ENCODE results near the gene SHANK1.

The SHANK1 gene

GRCh38 chr19:50728084-50728737 is 8.6 kb upstream of the SHANK1 start:
- peak overlapping the region; percentile 42 for H3K4me3 ChIP-seq (ENCODE audit: low read depth, low read length)
- peak overlapping the region; percentile 54 for H3K9ac ChIP-seq (ENCODE audit: low read length)
- no peak overlapping the region for H3K27ac ChIP-seq (ENCODE audit: low read depth, low read length)

GRCh38 chr19:50725911-50726230 is 6.3 kb upstream of the SHANK1 start:
- peaks cover 30% of the 10 kb centered on the region for H3K4me1 ChIP-seq (ENCODE audit: control insufficient read depth, insufficient read depth, low read length)
- no peaks in the 10 kb centered on the region for H3K36me3 ChIP-seq (ENCODE audit: control insufficient read depth, insufficient read depth, low read length)
- peak overlapping the region; percentile 92 for H3K9ac ChIP-seq (ENCODE audit: low read length)
- H3K27ac ChIP-seq (ENCODE audit: low read depth, low read length) = no peak overlapping the region
- H3K27me3 ChIP-seq (ENCODE audit: control insufficient read depth, insufficient read depth, low read length) = peaks cover 36% of the 10 kb centered on the region
- H3K9me3 ChIP-seq (ENCODE audit: control insufficient read depth, insufficient read depth, low read depth, low read length) = no peaks in the 10 kb centered on the region
- H3K4me3 ChIP-seq (ENCODE audit: low read depth, low read length) = peak overlapping the region; percentile 90

More at GRCh38 chr19:50728084-50728737, 8.6 kb upstream of the SHANK1 start:
- no peaks in the 10 kb centered on the region for H3K36me3 ChIP-seq (ENCODE audit: control insufficient read depth, insufficient read depth, low read length)
- peaks cover 21% of the 10 kb centered on the region for H3K4me1 ChIP-seq (ENCODE audit: control insufficient read depth, insufficient read depth, low read length)
- no peaks in the 10 kb centered on the region for H3K9me3 ChIP-seq (ENCODE audit: control insufficient read depth, insufficient read depth, low read depth, low read length)
- H3K27me3 ChIP-seq (ENCODE audit: control insufficient read depth, insufficient read depth, low read length) = peaks cover 13% of the 10 kb centered on the region

GRCh38 chr19:50725218-50725910 is 5.8 kb upstream of the SHANK1 start:
- H3K9ac ChIP-seq (ENCODE audit: low read length) = peak overlapping the region; percentile 92
- no peaks in the 10 kb centered on the region for H3K36me3 ChIP-seq (ENCODE audit: control insufficient read depth, insufficient read depth, low read length)
- H3K27ac ChIP-seq (ENCODE audit: low read depth, low read length) = peak overlapping the region; percentile 63; the same call in 1 of the 2 replicates
- no peaks in the 10 kb centered on the region for H3K9me3 ChIP-seq (ENCODE audit: control insufficient read depth, insufficient read depth, low read depth, low read length)
- peaks cover 31% of the 10 kb centered on the region for H3K4me1 ChIP-seq (ENCODE audit: control insufficient read depth, insufficient read depth, low read length)
- H3K4me3 ChIP-seq (ENCODE audit: low read depth, low read length) = peak overlapping the region; percentile 90
- peaks cover 42% of the 10 kb centered on the region for H3K27me3 ChIP-seq (ENCODE audit: control insufficient read depth, insufficient read depth, low read length)

- Histone ChIP-seq H3K9me3 (ENCODE audit: control insufficient read depth, insufficient read depth, low read depth, low read length) (no peaks in the 10 kb centered on the region), H3K4me1 (ENCODE audit: control insufficient read depth, insufficient read depth, low read length) (peaks cover 35% of the 10 kb centered on the region), H3K27ac (ENCODE audit: low read depth, low read length) (peak overlapping the region; percentile 63; the same call in 1 of the 2 replicates), H3K27me3 (ENCODE audit: control insufficient read depth, insufficient read depth, low read length) (peaks cover 46% of the 10 kb centered on the region), H3K9ac (ENCODE audit: low read length) (peak overlapping the region; percentile 92), H3K36me3 (ENCODE audit: control insufficient read depth, insufficient read depth, low read length) (no peaks in the 10 kb centered on the region), H3K4me3 (ENCODE audit: low read depth, low read length) (peak overlapping the region; percentile 90)
Observed at GRCh38 chr19:50724522-50725217, 5.1 kb upstream of the SHANK1 start.

DNA sequence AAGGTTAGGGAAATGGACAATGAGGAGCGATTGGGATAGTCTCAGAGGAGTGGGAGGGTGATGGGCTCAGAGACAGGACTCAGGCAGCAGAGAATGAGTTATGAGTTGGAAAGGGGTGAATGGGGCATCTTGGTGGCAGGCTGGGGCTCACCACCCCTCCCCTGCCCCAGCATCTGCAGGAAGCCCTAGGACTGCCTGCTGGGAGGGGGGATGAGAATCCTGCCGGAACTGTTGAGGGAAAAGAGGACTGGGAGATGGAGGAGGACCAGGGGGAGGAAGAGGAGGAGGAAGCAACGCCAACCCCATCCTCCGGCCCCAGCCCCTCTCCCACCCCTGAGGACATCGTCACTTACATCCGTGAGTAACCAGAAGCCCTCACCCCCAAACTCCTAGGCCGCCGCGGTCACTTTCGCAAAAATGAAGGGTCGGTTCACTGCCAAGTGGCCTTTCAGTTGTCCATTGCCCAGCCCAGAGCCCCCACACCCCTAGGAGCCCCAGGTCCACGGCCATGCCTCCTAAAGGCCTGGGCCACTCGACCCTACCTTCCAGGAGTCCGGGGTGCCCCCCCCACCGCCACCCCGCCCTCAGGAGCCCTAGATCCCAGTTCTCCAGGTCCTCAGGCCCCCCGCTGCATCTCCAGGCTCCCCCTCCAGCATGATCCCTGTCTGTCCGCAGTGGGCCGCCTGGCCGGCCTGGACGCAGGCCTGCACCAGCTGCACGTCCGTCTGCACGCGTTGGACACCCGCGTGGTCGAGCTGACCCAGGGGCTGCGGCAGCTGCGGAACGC is 4.3 kb upstream of the SHANK1 start:
- no peak overlapping the region for H3K27ac ChIP-seq (ENCODE audit: low read depth, low read length)
- peaks cover 46% of the 10 kb centered on the region for H3K27me3 ChIP-seq (ENCODE audit: control insufficient read depth, insufficient read depth, low read length)
- H3K9me3 ChIP-seq (ENCODE audit: control insufficient read depth, insufficient read depth, low read depth, low read length) = no peaks in the 10 kb centered on the region
- H3K9ac ChIP-seq (ENCODE audit: low read length) = peak overlapping the region; percentile 60
- peak overlapping the region; percentile 90 for H3K4me3 ChIP-seq (ENCODE audit: low read depth, low read length)
- H3K36me3 ChIP-seq (ENCODE audit: control insufficient read depth, insufficient read depth, low read length) = no peaks in the 10 kb centered on the region
- peaks cover 35% of the 10 kb centered on the region for H3K4me1 ChIP-seq (ENCODE audit: control insufficient read depth, insufficient read depth, low read length)

GRCh38 chr19:50723069-50723468 is 3.5 kb upstream of the SHANK1 start, which contains the start of gene CLEC11A:
TSS of gene CLEC11A (plus strand) at chr19:50723364. CDS start at chr19:50723526, 162 bp downstream.
- Histone ChIP-seq H3K9me3 (ENCODE audit: control insufficient read depth, insufficient read depth, low read depth, low read length) (no peaks in the 10 kb centered on the region), H3K9ac (ENCODE audit: low read length) (peak within 1 kb of the TSS; percentile 60)

DNA sequence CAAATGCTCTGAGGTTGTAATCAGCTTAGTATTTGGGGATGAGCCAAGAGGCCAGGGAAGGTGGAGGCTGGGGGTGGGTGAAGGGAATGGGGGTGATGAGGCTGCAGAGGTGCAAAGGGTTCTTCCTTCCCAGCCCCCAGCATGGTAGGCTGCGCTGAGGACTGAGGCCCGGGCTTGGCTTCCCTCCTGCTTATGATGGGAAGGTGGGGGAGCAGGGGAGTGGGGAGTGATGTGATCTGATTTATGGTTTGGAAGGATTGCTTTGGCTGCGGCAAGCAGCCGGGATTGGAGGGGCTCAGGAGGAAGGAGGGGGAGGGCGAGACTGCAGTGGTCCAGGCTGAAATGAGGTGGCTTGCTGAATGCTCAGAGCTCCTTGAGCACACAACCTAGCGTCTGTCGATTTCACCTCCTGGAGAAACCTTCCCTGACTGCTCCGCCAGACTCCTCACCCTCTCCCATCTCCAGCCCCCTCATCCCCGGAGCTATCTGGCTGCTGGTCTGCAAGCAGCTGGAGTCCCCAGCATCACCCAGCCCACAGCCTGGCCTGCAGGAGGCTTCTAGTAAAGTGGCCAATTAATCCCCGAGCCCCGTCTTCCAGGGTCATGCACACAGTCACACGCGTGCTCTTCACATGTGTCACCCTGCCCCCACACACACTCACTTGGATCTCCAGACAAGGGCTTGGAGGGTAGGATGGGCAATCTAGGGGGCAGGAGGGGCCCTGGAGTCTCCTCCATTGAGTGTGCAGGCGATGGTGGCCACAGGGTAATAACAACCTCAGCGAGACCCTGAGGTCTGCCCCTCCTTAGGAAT is 2.8 kb upstream of the SHANK1 start:
- H3K27me3 ChIP-seq (ENCODE audit: control insufficient read depth, insufficient read depth, low read length) = peaks cover 52% of the 10 kb centered on the region
- H3K9ac ChIP-seq (ENCODE audit: low read length) = no peak overlapping the region
- H3K36me3 ChIP-seq (ENCODE audit: control insufficient read depth, insufficient read depth, low read length) = no peaks in the 10 kb centered on the region
- H3K9me3 ChIP-seq (ENCODE audit: control insufficient read depth, insufficient read depth, low read depth, low read length) = no peaks in the 10 kb centered on the region
- no peak overlapping the region for H3K27ac ChIP-seq (ENCODE audit: low read depth, low read length)
- peak overlapping the region; percentile 90; the same call in 1 of the 2 replicates for H3K4me3 ChIP-seq (ENCODE audit: low read depth, low read length)
- H3K4me1 ChIP-seq (ENCODE audit: control insufficient read depth, insufficient read depth, low read length) = peaks cover 27% of the 10 kb centered on the region

More at GRCh38 chr19:50723069-50723468, 3.5 kb upstream of the SHANK1 start, which contains the start of gene CLEC11A:
- Histone ChIP-seq H3K36me3 (ENCODE audit: control insufficient read depth, insufficient read depth, low read length) (no peaks in the 10 kb centered on the region), H3K27ac (ENCODE audit: low read depth, low read length) (no peak within 1 kb of the TSS), H3K27me3 (ENCODE audit: control insufficient read depth, insufficient read depth, low read length) (peaks cover 46% of the 10 kb centered on the region), H3K4me1 (ENCODE audit: control insufficient read depth, insufficient read depth, low read length) (peaks cover 33% of the 10 kb centered on the region), H3K4me3 (ENCODE audit: low read depth, low read length) (peak within 1 kb of the TSS; percentile 90)

DNA sequence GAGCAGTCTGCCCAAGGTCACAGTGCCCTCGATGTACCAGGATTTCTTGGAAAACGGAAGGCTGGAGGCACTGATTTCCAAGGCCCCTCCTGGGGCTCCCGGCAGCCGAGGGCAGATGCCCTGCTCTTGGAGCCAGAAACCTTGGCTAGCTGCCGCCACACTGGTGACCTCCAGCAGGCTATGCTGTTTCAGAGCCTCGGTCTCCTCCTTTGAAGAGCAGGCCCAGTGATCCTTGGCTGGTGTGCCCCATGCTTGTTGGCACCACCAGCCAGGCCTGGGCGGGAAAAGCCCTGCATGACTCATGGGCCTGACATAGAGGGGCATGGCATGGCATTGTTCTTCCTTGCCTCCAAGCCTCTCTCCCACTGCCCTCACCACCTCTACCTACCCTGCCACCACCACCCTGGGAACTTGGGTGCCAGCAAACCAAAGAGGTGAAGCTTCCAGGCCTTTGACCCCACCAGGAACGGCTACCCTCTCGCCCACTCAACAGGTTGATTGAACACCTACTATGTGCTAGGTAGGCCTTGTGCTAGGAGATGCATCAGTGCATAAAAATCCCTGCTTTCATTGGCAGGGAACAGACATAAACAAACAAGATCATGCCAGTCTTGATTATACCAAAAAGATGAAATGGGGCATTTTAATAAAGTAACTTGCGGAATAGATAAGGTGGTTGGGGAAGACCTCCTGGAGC is 2.0 kb upstream of the SHANK1 start:
- no peak overlapping the region for H3K27ac ChIP-seq (ENCODE audit: low read depth, low read length)
- H3K9me3 ChIP-seq (ENCODE audit: control insufficient read depth, insufficient read depth, low read depth, low read length) = no peaks in the 10 kb centered on the region
- peaks cover 60% of the 10 kb centered on the region for H3K27me3 ChIP-seq (ENCODE audit: control insufficient read depth, insufficient read depth, low read length)
- peaks cover 27% of the 10 kb centered on the region for H3K4me1 ChIP-seq (ENCODE audit: control insufficient read depth, insufficient read depth, low read length)
- H3K4me3 ChIP-seq (ENCODE audit: low read depth, low read length) = no peak overlapping the region
- no peak overlapping the region for H3K9ac ChIP-seq (ENCODE audit: low read length)
- H3K36me3 ChIP-seq (ENCODE audit: control insufficient read depth, insufficient read depth, low read length) = no peaks in the 10 kb centered on the region

DNA sequence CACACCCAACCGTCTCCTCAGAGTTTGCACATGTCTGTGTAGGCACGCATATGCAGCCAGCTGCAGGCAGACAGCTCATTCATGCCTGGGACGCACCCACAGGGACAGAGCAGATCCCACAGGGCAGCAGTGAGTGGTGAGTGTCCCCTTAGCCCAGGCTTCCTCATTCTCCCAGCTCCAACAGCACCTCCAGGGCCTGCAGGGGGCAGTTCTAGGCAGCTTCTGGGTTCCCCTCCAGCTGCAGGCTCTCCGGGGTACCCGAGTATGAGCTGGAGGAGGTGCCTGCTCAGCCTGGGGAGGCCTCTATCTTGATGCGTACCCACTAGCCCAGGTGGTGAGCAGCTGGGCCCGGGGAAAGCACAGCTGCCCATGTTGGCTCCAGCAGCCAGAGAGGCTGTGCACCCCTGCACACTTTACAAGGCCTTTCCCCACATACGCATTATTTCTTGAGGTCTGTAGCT is 1.3 kb upstream of the SHANK1 start:
- Histone ChIP-seq H3K9me3 (ENCODE audit: control insufficient read depth, insufficient read depth, low read depth, low read length) (no peaks in the 10 kb centered on the region), H3K4me3 (ENCODE audit: low read depth, low read length) (no peak overlapping the region), H3K36me3 (ENCODE audit: control insufficient read depth, insufficient read depth, low read length) (no peaks in the 10 kb centered on the region), H3K27ac (ENCODE audit: low read depth, low read length) (no peak overlapping the region), H3K9ac (ENCODE audit: low read length) (no peak overlapping the region), H3K4me1 (ENCODE audit: control insufficient read depth, insufficient read depth, low read length) (peaks cover 24% of the 10 kb centered on the region), H3K27me3 (ENCODE audit: control insufficient read depth, insufficient read depth, low read length) (peaks cover 67% of the 10 kb centered on the region)

Data from HUES6 (cell line).